Measurements from ENCODE around the gene SCN2B. TPM values are rescaled to one million over a fixed set of nuclear protein-coding genes. Genes with fewer than 3 reads are reported as not detected.

Gene SCN2B
- total and polyA plus RNA-seq, 2 of the 13 experiments (the other 11 are each of a cell fraction or from before 2014, with no cell fraction given): 0.01 to 0.02 TPM

DNA sequence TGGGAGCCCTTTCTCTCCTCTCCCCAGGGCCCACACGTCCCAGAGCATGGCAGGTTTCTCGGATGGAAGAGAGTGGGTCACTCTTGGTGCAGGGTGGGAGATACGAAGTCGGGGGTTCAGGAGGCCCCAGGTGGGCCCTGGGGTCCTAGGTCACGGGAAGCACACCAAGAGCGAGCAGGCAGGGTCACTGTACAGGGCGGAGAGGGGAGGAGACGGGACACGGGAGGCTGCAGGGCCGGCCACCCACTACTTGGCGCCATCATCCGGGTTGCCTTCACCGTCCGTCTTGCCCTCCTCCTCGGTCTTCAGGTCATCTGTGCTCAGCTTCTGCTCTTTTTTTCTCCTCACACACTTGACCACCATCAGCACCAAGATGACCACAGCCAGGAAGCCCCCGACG lies 9.8 kb downstream of the SCN2B start (continued):
- TF ChIP-seq YEATS2 (CRISPR knock-in tag; IDR thresholded peaks at IDR 0.05; ENCODE audit: borderline replicate concordance) (no peak), CBFB (CRISPR knock-in tag; IDR thresholded peaks at IDR 0.05) (no peak), ARNTL (CRISPR knock-in tag; IDR thresholded peaks at IDR 0.05) (no peak), POLR2AphosphoS2 (IDR thresholded peaks at IDR 0.05; ENCODE audit: low read depth, low read length) (no peak), FOXP1 (IDR thresholded peaks at IDR 0.05) (no peak), FOXP1 (CRISPR knock-in tag; IDR thresholded peaks at IDR 0.05) (no peak)
- TF ChIP-seq, protein P1, sequence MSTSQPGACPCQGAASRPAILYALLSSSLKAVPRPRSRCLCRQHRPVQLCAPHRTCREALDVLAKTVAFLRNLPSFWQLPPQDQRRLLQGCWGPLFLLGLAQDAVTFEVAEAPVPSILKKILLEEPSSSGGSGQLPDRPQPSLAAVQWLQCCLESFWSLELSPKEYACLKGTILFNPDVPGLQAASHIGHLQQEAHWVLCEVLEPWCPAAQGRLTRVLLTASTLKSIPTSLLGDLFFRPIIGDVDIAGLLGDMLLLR (CRISPR knock-in tag; IDR thresholded peaks at IDR 0.05): no peak

DNA sequence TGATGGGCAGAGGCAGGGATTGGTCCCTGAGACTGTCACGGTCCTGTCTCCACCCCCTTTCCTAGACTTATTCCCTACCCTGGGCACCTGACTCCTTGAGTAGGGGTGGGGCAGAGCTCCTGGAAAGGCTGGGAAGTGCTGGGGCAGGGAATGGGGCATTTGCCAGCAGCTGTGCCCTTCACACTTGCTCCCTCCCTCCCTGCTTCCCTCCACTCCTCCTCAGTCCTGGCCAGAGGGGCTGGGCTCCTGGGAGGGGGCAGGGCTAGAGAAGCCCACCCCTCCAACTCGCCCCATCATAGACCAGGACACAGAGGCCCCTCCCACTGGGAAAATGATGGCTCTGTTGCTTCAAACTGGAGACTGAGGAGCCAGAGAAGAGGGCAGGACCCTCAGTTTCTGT lies 11.6 kb downstream of the SCN2B start:
- TF ChIP-seq NFE2 (CRISPR knock-in tag; IDR thresholded peaks at IDR 0.05) (no peak), MLLT10 (CRISPR knock-in tag; IDR thresholded peaks at IDR 0.05) (no peak), ZSCAN9 (CRISPR knock-in tag; IDR thresholded peaks at IDR 0.05; ENCODE audit: borderline replicate concordance) (no peak), FOXK1 (CRISPR knock-in tag; IDR thresholded peaks at IDR 0.05; ENCODE audit: borderline replicate concordance, low read depth) (no peak), GTF3A (CRISPR knock-in tag; conservative IDR thresholded peaks at IDR 0.05) (no peak), ZBTB7B (CRISPR knock-in tag; IDR thresholded peaks at IDR 0.05) (no peak)
- TF ChIP-seq, protein P2, sequence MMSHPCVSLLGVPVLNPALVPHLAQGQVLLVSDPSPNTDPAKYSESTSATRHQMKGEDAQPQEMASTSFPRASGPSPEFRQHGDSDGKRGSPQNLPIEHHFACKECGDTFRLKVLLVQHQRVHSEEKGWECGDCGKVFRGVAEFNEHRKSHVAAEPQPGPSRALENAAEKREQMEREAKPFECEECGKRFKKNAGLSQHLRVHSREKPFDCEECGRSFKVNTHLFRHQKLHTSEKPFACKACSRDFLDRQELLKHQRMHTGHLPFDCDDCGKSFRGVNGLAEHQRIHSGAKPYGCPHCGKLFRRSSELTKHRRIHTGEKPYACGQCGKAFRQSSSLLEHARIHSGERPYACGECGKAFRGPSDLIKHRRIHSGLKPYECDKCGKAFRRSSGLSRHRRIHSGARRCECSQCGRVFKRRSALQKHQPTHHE (CRISPR knock-in tag; IDR thresholded peaks at IDR 0.05; ENCODE audit: borderline replicate concordance): no peak
- TF ChIP-seq, protein P3, sequence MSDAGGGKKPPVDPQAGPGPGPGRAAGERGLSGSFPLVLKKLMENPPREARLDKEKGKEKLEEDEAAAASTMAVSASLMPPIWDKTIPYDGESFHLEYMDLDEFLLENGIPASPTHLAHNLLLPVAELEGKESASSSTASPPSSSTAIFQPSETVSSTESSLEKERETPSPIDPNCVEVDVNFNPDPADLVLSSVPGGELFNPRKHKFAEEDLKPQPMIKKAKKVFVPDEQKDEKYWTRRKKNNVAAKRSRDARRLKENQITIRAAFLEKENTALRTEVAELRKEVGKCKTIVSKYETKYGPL (CRISPR knock-in tag; IDR thresholded peaks at IDR 0.05): no peak
- CTCF ChIA-PET (ENCODE audit: low intra/inter-chr PET ratio, low total read pairs): no interaction called here

More for the DNA sequence above, 11.6 kb downstream of the SCN2B start:
- no peak for ATAC-seq
- Histone ChIP-seq H3K27ac (ENCODE audit: extremely low read length, insufficient read depth, low read length) (no peak overlapping the region), H4K20me1 (ENCODE audit: insufficient read depth, low read length) (no peaks in the 10 kb centered on the region), H3K4me3 (replicated peaks in 1 of 3; ENCODE audit: insufficient read depth in 1 of 3, low read depth in 2 of 3, low read length in 3 of 3) (no peak overlapping the region), H3K4me1 (ENCODE audit: insufficient read depth, low read length) (peaks cover 8% of the 10 kb centered on the region; the same call in 1 of the 2 replicates), H3K79me2 (ENCODE audit: insufficient read depth, low read length) (no peaks in the 10 kb centered on the region), H3K4me2 (ENCODE audit: low read depth, low read length) (no peak overlapping the region), H2AFZ (ENCODE audit: low read length) (no peak overlapping the region), H3K9me3 (ENCODE audit: low read length) (no peaks in the 10 kb centered on the region), H3K27me3 (ENCODE audit: control insufficient read depth in 1 of 2, insufficient read depth in 2 of 2, low read length in 2 of 2) (peaks cover 6 to 83% of the 10 kb centered on the region in 2 experiments; a peak in 4 of 5 replicates), H3K36me3 (replicated peaks in 1 of 2; ENCODE audit: control insufficient read depth in 1 of 2, insufficient read depth in 2 of 2, low read length in 2 of 2) (no peaks in the 10 kb centered on the region), H3K9ac (ENCODE audit: insufficient read depth, low read depth, low read length) (no peak overlapping the region)
- DNase-seq (ENCODE audit: low spot score): no peak
- BruUV-seq (replicated peaks): no TSS peak
- 6% methylated on average over 2 of the region's 2 CpGs for WGBS (ENCODE audit: low lambda C conversion rate)
- POLR2A ChIA-PET: no interaction called here
- intact Hi-C loops (cut with micrococcal nuclease; ENCODE audit: unreplicated experiment) (no loop called here), in situ Hi-C loops (cut with HindIII; ENCODE audit: extremely low pct_ligation_motif_present, low pct_unique_long_range_greater_than_20kb) (no loop called here)
- FAIRE-seq: no peak
